ENCODE data around the gene CHD2.

Gene CHD2

DNA sequence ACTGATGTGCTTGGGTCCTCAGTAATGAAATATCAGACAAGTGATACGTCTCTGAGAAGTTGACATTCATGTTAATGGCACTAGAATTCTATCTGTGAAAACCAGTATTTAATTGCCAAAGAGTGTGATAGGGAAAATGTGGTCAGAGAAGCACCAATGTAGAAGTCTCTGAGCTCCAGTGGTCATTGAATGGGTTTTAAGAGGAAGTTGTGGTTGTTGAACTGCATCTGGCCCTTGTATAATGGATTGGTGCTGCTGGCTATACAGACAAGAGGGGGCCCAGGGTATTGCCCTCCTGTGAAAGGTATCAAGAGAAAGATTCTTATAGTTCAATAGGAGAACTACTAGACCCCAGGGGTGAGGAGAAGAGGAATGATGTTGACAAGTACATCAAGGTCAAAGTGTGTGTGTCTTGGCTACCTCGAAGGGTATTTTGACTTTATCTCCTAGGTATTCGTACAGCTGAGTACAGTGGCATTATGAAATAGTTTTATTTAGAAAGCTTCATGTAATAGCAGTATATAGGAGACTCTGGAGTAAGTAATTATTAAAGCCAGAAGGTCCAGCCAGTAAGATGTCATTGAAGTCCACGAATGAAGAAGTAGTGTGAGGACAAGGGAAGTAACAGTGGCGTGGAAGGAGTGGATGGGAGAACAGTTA lies 47.1 kb downstream of the CHD2 start:
- Histone ChIP-seq H3K36me3 (ENCODE audit: insufficient read depth, low read length) (peaks cover 90% of the 10 kb centered on the region), H3K27ac (ENCODE audit: low read depth, low read length) (no peak overlapping the region), H2AFZ (ENCODE audit: low read length, unreplicated experiment) (no peak overlapping the region), H3K4me1 (ENCODE audit: control insufficient read depth, insufficient read depth, low read length, unreplicated experiment) (no peaks in the 10 kb centered on the region), H3K4me3 (ENCODE audit: low read depth, low read length) (no peak overlapping the region), H3K27me3 (ENCODE audit: insufficient read depth, low read length) (no peaks in the 10 kb centered on the region), H3K79me2 (ENCODE audit: control insufficient read depth, insufficient read depth, low read length, unreplicated experiment) (peaks cover 24% of the 10 kb centered on the region)

DNA sequence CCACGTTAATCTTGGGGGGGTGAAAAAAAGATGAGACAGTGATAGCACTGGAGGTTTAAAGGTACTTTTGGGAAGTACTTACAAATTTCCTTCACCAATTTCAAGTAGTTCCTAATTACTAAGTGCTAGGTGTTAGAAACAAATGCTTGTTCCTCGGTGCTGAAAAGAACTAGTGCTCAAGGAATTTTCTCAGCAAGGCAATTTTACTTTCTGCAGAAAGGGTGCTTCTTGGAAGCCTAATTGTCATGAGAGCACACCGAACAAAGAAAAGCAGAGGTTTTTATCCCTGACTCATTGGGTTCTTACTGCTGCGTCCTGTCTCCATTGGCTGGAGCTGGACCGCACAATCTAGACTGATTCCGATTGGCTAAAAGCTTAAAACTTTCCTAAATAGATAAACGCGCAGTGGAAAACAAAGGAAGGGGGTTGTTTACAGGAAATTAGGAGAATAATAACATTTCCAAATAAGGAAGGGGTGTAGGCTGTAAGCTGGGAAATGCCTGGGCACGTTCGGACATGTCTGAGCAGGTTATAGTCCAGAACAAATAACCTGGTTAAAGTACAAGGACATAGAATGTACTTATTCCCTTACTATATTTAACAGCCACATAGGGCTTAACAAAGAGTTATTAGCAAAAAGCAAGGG lies 49.6 kb downstream of the CHD2 start:
- no peak overlapping the region for H3K4me3 ChIP-seq (ENCODE audit: low read depth, low read length)
- H3K79me2 ChIP-seq (ENCODE audit: control insufficient read depth, insufficient read depth, low read length, unreplicated experiment) = peaks cover 23% of the 10 kb centered on the region
- peaks cover 87% of the 10 kb centered on the region for H3K36me3 ChIP-seq (ENCODE audit: insufficient read depth, low read length)
- H3K27me3 ChIP-seq (ENCODE audit: insufficient read depth, low read length) = no peaks in the 10 kb centered on the region
- H3K4me1 ChIP-seq (ENCODE audit: control insufficient read depth, insufficient read depth, low read length, unreplicated experiment) = no peaks in the 10 kb centered on the region
- peak overlapping the region; percentile 15; the same call in 1 of the 2 replicates for H3K27ac ChIP-seq (ENCODE audit: low read depth, low read length)
- H2AFZ ChIP-seq (ENCODE audit: low read length, unreplicated experiment) = no peak overlapping the region

DNA sequence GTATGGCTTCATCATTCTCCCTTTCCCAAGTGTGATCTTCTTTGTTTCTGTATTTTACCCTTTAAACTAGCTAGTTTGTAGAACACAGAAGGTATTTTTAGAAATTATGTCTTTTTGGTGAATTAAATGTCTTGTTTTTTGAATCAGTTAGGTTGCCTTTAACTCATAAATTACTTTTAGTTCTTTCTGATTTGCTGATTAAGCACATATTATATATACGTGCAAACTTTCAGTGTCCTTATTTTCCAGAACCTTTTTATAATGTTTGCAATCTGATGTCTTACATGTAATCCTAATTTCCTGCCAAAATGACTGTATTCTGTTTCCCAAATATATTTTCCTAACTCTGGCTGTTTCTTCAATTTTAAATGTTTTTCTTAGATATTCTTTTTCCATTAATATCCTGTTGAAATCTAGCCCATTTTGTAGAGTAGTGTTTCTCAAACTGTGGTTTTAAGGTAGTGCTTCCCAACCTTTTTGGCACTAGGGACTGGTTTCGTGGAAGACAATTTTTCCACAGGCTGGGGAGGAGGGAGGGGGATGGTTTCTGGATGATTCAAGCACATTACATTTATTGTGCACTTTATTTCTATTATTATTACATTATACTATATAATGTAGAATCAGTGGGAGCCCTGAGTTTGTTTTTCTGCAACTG lies 51.8 kb downstream of the CHD2 start:
- H3K36me3 ChIP-seq (ENCODE audit: insufficient read depth, low read length) = peaks cover 92% of the 10 kb centered on the region
- H3K79me2 ChIP-seq (ENCODE audit: control insufficient read depth, insufficient read depth, low read length, unreplicated experiment) = peaks cover 31% of the 10 kb centered on the region
- no peak overlapping the region for H3K4me3 ChIP-seq (ENCODE audit: low read depth, low read length)
- H3K4me1 ChIP-seq (ENCODE audit: control insufficient read depth, insufficient read depth, low read length, unreplicated experiment) = no peaks in the 10 kb centered on the region
- no peaks in the 10 kb centered on the region for H3K27me3 ChIP-seq (ENCODE audit: insufficient read depth, low read length)
- H2AFZ ChIP-seq (ENCODE audit: low read length, unreplicated experiment) = no peak overlapping the region
- no peak overlapping the region for H3K27ac ChIP-seq (ENCODE audit: low read depth, low read length)

DNA sequence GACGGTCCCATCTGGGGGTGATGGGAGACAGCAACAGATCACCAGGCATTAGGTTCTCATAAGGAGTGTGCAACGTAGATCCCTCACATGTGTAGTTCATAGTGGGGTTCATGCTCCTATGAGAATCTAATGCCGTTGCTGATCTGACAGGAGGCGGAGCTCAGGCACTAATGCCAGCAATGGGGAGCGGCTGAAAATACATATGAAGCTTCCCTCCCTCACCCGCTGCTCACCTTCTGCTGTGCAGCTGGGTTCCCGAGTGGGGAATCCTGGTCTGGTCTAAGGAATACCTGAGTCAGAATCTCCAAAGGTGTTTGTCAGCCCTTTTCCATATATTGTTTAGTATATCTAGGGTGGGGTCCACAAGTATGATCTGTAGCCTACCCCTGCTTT lies 52.3 kb downstream of the CHD2 start:
- no peak overlapping the region for H3K4me3 ChIP-seq (ENCODE audit: low read depth, low read length)

DNA sequence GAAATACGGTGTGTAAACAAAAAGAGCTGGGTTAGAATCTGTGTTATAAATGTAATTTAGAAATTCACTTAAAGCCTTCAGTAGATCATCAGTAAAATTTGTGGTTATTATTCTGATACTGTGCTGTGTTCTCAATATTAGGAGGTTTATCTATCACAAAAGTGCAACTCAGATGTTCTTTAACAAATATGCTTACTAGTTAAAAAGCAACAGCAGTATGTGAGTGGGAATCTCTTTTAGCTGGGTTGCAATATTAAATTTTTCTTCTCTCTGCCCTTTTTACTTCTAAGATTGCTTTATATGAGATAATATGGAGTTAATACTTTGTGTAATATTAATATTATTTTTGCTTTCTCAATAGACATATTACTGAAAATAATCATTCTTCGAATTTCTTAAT lies 53.4 kb downstream of the CHD2 start:
- H3K36me3 ChIP-seq (ENCODE audit: insufficient read depth, low read length) = peaks cover 91% of the 10 kb centered on the region

More for the DNA sequence above, 52.3 kb downstream of the CHD2 start:
- no peaks in the 10 kb centered on the region for H3K4me1 ChIP-seq (ENCODE audit: control insufficient read depth, insufficient read depth, low read length, unreplicated experiment)
- peaks cover 92% of the 10 kb centered on the region for H3K36me3 ChIP-seq (ENCODE audit: insufficient read depth, low read length)
- H3K27me3 ChIP-seq (ENCODE audit: insufficient read depth, low read length) = no peaks in the 10 kb centered on the region
- no peak overlapping the region for H3K27ac ChIP-seq (ENCODE audit: low read depth, low read length)
- H2AFZ ChIP-seq (ENCODE audit: low read length, unreplicated experiment) = no peak overlapping the region
- H3K79me2 ChIP-seq (ENCODE audit: control insufficient read depth, insufficient read depth, low read length, unreplicated experiment) = peaks cover 32% of the 10 kb centered on the region

DNA sequence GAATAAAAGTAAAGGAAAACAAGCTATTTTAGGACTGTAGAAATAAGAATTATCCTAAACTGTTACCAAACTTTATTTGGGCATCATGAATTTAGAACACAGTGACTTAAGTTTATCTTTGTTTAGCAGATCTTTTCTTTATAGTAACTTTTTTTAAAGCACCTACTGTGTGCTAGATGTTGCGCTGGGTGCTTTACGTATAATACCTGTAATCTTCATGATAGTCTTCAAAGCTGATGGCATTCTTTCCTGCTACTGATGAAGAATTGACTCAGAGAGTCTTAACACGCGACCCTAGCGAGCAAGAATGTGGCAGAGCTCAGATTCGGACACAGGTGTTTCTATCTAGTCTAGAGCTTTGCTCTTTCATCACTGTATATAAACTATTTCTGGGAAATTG lies 53.9 kb downstream of the CHD2 start:
- Histone ChIP-seq H3K36me3 (ENCODE audit: insufficient read depth, low read length) (peaks cover 91% of the 10 kb centered on the region), H3K4me3 (ENCODE audit: low read depth, low read length) (no peak overlapping the region), H2AFZ (ENCODE audit: low read length, unreplicated experiment) (no peak overlapping the region), H3K4me1 (ENCODE audit: control insufficient read depth, insufficient read depth, low read length, unreplicated experiment) (no peaks in the 10 kb centered on the region), H3K27ac (ENCODE audit: low read depth, low read length) (no peak overlapping the region), H3K79me2 (ENCODE audit: control insufficient read depth, insufficient read depth, low read length, unreplicated experiment) (peaks cover 37% of the 10 kb centered on the region), H3K27me3 (ENCODE audit: insufficient read depth, low read length) (no peaks in the 10 kb centered on the region)

More for the DNA sequence above, 53.4 kb downstream of the CHD2 start:
- no peaks in the 10 kb centered on the region for H3K4me1 ChIP-seq (ENCODE audit: control insufficient read depth, insufficient read depth, low read length, unreplicated experiment)
- H3K27ac ChIP-seq (ENCODE audit: low read depth, low read length) = no peak overlapping the region
- no peak overlapping the region for H2AFZ ChIP-seq (ENCODE audit: low read length, unreplicated experiment)
- no peaks in the 10 kb centered on the region for H3K27me3 ChIP-seq (ENCODE audit: insufficient read depth, low read length)
- peaks cover 33% of the 10 kb centered on the region for H3K79me2 ChIP-seq (ENCODE audit: control insufficient read depth, insufficient read depth, low read length, unreplicated experiment)
- no peak overlapping the region for H3K4me3 ChIP-seq (ENCODE audit: low read depth, low read length)

DNA sequence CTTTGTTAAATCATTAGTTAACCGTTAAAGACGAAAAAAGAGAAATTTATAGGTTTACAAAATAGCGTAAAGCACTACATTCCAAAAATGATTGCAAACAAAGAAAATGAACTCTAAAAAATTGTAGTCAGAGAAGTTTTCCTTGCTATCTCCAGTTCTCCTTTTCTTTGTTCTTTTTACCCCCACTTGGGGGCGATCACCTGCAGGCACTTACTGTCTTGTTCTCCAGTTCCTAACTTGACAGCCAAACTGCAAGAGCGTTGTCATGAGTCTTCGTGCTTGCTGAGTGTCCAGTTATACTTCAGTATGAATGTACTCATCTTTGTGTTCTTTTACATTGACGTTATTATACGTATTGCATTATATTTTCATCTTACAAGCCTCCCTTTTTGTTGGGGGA lies 54.5 kb downstream of the CHD2 start:
- no peak overlapping the region for H2AFZ ChIP-seq (ENCODE audit: low read length, unreplicated experiment)
- H3K79me2 ChIP-seq (ENCODE audit: control insufficient read depth, insufficient read depth, low read length, unreplicated experiment) = peaks cover 42% of the 10 kb centered on the region
- H3K36me3 ChIP-seq (ENCODE audit: insufficient read depth, low read length) = peaks cover 91% of the 10 kb centered on the region
- no peak overlapping the region for H3K27ac ChIP-seq (ENCODE audit: low read depth, low read length)
- H3K4me1 ChIP-seq (ENCODE audit: control insufficient read depth, insufficient read depth, low read length, unreplicated experiment) = no peaks in the 10 kb centered on the region
- no peaks in the 10 kb centered on the region for H3K27me3 ChIP-seq (ENCODE audit: insufficient read depth, low read length)
- H3K4me3 ChIP-seq (ENCODE audit: low read depth, low read length) = no peak overlapping the region

DNA sequence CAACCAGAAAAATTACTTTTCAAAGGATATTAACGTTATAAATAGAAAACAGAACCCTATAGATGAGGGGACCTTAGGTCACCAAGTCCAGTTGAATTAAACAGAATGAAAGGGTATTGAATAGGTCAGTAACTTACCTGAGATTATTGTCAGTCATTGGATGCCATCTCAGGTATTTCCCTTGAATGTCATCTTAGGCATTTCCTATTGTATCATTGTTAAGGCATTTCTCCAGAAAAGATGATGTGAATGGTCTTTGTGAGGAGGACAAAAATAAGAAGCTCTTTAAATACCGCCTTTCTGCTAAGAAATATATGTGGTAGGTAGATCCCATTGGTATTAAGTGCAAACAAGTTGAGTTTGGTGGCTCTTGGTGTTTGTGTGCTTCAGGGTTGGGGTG lies 55.6 kb downstream of the CHD2 start:
- Histone ChIP-seq H3K36me3 (ENCODE audit: insufficient read depth, low read length) (peaks cover 91% of the 10 kb centered on the region), H3K4me1 (ENCODE audit: control insufficient read depth, insufficient read depth, low read length, unreplicated experiment) (no peaks in the 10 kb centered on the region), H3K4me3 (ENCODE audit: low read depth, low read length) (no peak overlapping the region), H3K79me2 (ENCODE audit: control insufficient read depth, insufficient read depth, low read length, unreplicated experiment) (peaks cover 46% of the 10 kb centered on the region), H3K27me3 (ENCODE audit: insufficient read depth, low read length) (no peaks in the 10 kb centered on the region), H3K27ac (ENCODE audit: low read depth, low read length) (no peak overlapping the region), H2AFZ (ENCODE audit: low read length, unreplicated experiment) (no peak overlapping the region)

DNA sequence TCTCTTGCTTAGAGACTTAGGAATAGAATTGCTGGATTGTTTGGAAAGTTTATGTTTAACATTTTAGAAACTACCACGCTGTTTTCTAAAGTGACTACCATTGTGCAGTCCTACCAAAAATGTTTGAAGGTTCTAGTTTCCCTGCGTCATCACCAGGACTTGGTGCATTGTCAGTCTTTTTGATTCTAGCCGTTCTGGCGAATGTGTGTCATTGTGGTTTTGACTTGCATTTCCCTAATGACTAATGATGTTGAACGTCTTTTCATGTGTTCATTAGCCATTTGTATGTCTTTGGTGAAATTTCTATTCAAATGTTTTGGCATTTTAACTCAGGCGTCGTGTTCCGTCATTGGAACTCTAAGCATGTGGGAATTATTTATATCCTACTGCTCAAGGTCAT lies 58.0 kb downstream of the CHD2 start:
- Histone ChIP-seq H3K4me3 (ENCODE audit: low read depth, low read length) (no peak overlapping the region), H3K36me3 (ENCODE audit: insufficient read depth, low read length) (peaks cover 98% of the 10 kb centered on the region), H2AFZ (ENCODE audit: low read length, unreplicated experiment) (no peak overlapping the region), H3K27me3 (ENCODE audit: insufficient read depth, low read length) (no peaks in the 10 kb centered on the region), H3K79me2 (ENCODE audit: control insufficient read depth, insufficient read depth, low read length, unreplicated experiment) (peaks cover 63% of the 10 kb centered on the region), H3K4me1 (ENCODE audit: control insufficient read depth, insufficient read depth, low read length, unreplicated experiment) (no peaks in the 10 kb centered on the region), H3K27ac (ENCODE audit: low read depth, low read length) (no peak overlapping the region)

DNA sequence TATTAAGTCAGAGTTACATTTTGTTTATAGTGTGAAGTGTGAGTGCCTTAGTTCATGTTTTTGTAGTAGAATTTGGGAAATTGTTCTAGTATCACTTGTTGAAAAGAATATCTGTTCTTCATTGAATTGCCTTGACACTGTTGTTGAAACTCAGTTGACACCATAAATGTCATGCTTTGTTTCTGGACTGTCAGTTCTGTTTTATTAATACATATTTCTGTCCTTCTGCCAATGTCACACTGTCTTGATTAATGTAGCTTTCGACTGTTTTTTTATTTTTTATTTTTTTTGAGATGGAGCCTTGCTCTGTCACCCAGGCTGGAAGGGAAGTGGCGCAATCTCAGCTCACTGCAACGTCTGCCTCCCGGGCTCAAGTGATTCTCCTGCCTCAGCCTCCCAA lies 59.1 kb downstream of the CHD2 start:
- peaks cover 98% of the 10 kb centered on the region for H3K36me3 ChIP-seq (ENCODE audit: insufficient read depth, low read length)
- no peak overlapping the region for H3K4me3 ChIP-seq (ENCODE audit: low read depth, low read length)
- H3K27me3 ChIP-seq (ENCODE audit: insufficient read depth, low read length) = no peaks in the 10 kb centered on the region
- peaks cover 69% of the 10 kb centered on the region for H3K79me2 ChIP-seq (ENCODE audit: control insufficient read depth, insufficient read depth, low read length, unreplicated experiment)
- H2AFZ ChIP-seq (ENCODE audit: low read length, unreplicated experiment) = no peak overlapping the region
- no peaks in the 10 kb centered on the region for H3K4me1 ChIP-seq (ENCODE audit: control insufficient read depth, insufficient read depth, low read length, unreplicated experiment)
- no peak overlapping the region for H3K27ac ChIP-seq (ENCODE audit: low read depth, low read length)
